ENCODE results near the gene RNF125.

Gene RNF125

DNA sequence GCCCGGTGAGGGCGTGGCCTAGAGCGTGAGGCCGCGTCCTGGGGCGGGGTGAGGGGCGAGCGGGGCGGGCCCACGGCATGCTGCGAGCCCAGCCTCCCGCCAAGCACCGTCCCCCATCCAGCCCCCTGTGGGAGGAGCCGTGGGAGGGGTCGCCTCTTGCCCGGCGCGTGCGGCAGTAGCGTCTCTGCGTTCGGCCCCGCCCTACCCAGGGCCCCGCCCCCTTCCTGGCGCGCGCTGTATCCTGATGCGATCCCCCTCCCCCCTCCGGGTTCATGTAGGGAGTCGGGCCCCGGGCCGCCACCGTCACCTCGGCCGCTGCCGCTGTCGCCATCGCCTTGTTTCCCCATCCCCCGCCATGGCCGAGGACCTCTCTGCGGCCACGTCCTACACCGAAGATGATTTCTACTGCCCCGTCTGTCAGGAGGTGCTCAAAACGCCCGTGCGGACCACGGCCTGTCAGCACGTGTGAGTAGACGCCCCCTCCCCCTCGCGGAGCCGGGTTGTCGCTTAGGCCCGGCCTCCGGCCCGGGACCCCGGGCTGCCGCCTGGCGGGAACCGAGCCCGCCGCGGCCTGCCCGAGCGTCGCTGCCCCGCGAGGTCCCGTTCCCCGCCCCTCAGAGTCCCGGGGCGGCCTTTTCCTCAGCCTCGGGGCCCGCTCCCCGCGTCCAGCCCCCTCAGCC lies 73.9 kb downstream of the RNF125 start:
- H3K4me3 ChIP-seq (ENCODE audit: low read depth in 1 of 2, low read length in 1 of 2) = peak overlapping the region; percentile 93 to 95
- H3K36me3 ChIP-seq = peaks cover 3% of the 10 kb centered on the region
- peaks cover 49 to 53% of the 10 kb centered on the region in 2 experiments for H3K4me1 ChIP-seq (ENCODE audit: control insufficient read depth in 1 of 2, insufficient read depth in 1 of 2, low read depth in 1 of 2, low read length in 1 of 2)
- no peak for TF ChIP-seq CTCF (IDR thresholded peaks at IDR 0.05)
- H3K27ac ChIP-seq = peak overlapping the region; percentile 94
- H3K27me3 ChIP-seq = no peaks in the 10 kb centered on the region
- no peaks in the 10 kb centered on the region for H3K9me3 ChIP-seq

DNA sequence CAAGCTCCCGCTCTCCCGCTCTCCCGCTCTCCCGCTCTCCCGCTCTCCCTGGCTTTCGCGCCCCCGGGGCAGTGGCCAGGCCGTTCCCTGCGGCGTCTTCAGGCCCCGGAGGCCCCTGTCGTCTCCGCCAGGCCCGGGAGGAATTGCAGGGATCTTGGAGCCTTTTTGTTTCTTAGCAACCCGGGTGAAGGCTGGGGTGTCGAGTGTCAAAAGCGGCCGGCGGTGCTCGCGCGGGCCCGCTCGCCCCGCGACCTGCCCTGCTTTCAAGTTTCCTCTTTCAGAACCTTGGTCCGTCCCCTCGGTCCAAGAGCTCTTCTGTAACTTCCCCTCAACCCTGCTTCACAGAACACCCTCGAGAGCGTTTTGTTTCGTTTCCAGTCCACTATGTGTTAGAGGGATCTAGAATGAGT lies 74.5 kb downstream of the RNF125 start:
- Histone ChIP-seq H3K4me3 (ENCODE audit: low read depth in 1 of 2, low read length in 1 of 2) (peak overlapping the region; percentile 93 to 95), H3K27me3 (no peaks in the 10 kb centered on the region), H3K4me1 (ENCODE audit: control insufficient read depth in 1 of 2, insufficient read depth in 1 of 2, low read depth in 1 of 2, low read length in 1 of 2) (peaks cover 52 to 53% of the 10 kb centered on the region in 2 experiments), H3K27ac (peak overlapping the region; percentile 94), H3K9me3 (no peaks in the 10 kb centered on the region), H3K36me3 (peaks cover 3% of the 10 kb centered on the region)
- no peak for TF ChIP-seq CTCF (IDR thresholded peaks at IDR 0.05)

- Histone ChIP-seq H3K9me3 (no peaks in the 10 kb centered on the region), H3K4me1 (ENCODE audit: control insufficient read depth in 1 of 2, insufficient read depth in 1 of 2, low read depth in 1 of 2, low read length in 1 of 2) (peaks cover 52 to 57% of the 10 kb centered on the region in 2 experiments), H3K4me3 (ENCODE audit: low read depth in 1 of 2, low read length in 1 of 2) (peak overlapping the region; percentile 93 to 95), H3K27me3 (no peaks in the 10 kb centered on the region), H3K36me3 (peaks cover 3% of the 10 kb centered on the region), H3K27ac (peak overlapping the region; percentile 94)
- no peak for TF ChIP-seq CTCF (IDR thresholded peaks at IDR 0.05)
Observed at GRCh38 chr18:32093523-32093922, 74.9 kb downstream of the RNF125 start.

DNA sequence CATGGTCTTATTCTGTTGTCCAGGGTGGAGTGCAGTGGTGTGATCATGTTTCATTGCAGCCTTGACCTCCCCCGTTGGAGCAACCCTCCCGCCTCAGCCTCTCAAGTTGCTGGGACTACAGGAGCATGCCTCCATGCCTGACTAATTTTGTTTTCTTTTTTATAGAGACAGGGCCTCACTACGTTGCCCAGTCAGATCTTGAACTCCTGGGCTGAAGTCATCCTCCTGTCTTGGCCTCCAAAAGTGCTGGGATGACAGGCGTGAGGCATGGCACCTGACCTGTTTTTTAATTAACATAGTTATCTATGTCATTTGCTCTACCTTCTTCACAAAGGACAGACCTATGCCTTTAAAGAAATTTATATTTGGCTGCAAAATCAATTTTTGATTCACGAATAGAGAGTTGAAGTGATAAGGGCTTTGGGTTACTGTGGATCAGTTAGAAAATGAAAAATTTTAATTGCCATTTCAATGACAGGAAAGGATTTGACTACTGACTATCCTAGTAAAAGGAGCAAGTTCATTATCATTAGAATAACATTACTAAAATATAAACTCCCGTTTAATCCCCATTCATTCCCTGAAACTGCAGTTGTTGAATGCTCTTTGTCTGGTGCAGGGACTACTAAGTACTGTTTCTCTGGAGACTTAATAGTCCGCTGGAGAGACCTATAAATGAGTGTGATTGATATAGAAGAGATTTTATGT lies 76.7 kb downstream of the RNF125 start:
- H3K9me3 ChIP-seq = no peaks in the 10 kb centered on the region
- no peak overlapping the region for H3K4me3 ChIP-seq (ENCODE audit: low read depth in 1 of 2, low read length in 1 of 2)
- H3K36me3 ChIP-seq = peaks cover 11% of the 10 kb centered on the region
- TF ChIP-seq CTCF (IDR thresholded peaks at IDR 0.05) = no peak
- H3K27me3 ChIP-seq = no peaks in the 10 kb centered on the region
- H3K27ac ChIP-seq = peak overlapping the region; percentile 94
- peaks cover 59 to 69% of the 10 kb centered on the region in 2 experiments for H3K4me1 ChIP-seq (ENCODE audit: control insufficient read depth in 1 of 2, insufficient read depth in 1 of 2, low read depth in 1 of 2, low read length in 1 of 2)

DNA sequence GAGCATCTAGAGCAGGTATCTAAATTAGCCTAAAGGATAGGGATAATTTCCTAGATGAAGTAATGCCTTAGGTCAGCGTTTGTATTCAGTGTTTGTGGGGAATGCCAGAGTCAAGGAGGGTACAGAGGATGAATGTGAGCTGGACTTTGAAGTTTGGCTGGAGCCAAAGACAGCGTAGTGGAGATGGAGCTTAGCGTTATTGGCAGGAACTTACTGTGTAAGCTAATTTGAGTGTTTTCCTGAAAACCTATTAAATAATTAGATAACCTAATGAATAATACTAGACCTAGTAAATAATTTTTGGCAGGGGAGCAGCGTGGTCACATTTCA lies 77.2 kb downstream of the RNF125 start:
- H3K36me3 ChIP-seq = peaks cover 15% of the 10 kb centered on the region
- H3K4me1 ChIP-seq (ENCODE audit: control insufficient read depth in 1 of 2, insufficient read depth in 1 of 2, low read depth in 1 of 2, low read length in 1 of 2) = peaks cover 59 to 69% of the 10 kb centered on the region in 2 experiments
- no peak overlapping the region for H3K27ac ChIP-seq
- no peak for TF ChIP-seq CTCF (IDR thresholded peaks at IDR 0.05)
- no peak overlapping the region for H3K4me3 ChIP-seq (ENCODE audit: low read depth in 1 of 2, low read length in 1 of 2)
- H3K27me3 ChIP-seq = no peaks in the 10 kb centered on the region
- no peaks in the 10 kb centered on the region for H3K9me3 ChIP-seq

All from neutrophil (primary cell).